T1000 (cell line): ENCODE measurements around the gene APOOL.
A peak's percentile ranks its signal among the peaks of the same experiment; 100 is the strongest.
"Not testable (repeated sequence)": the region's sequence is repeated elsewhere in the genome, so short reads cannot be mapped to it uniquely, and the experiment has no call there.

ENCODE experiments used
- DNase-seq: peaks from one replicate; lab custom pipeline; 2025; ENCODE audit warnings: mixed read lengths; lab: John Stamatoyannopoulos, UW

APOOL gene

GRCh38 chrX:85003655-85004244 lies at the start of gene APOOL:
TSS of gene APOOL (plus strand) at chrX:85003877. CDS start at chrX:85003913, 36 bp downstream.
- peak; percentile 41 for DNase-seq

DNA sequence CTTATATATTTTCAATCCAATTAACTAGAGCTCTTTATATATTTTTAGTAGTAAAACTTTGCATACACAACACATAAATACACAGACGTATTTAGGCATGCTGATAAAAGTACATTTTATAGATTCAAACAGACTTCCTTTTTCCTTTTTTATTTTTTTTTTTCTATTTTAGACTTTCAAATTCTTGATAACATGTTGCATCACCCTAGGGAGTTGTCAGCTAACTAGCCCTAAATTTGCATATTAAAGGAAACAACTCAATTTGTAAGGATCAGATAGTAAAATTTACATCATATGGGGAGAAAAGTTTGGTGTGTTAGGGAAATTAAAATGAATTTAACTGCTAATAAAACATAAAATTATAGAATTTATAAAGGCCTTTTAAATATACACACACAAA lies 47.4 kb upstream of the APOOL start:
- DNase-seq: no peak

- DNase-seq: no peak
These were observed 28.9 kb upstream of the APOOL start for GRCh38 chrX:84974803-84975202.

GRCh38 chrX:84991739-84992138 lies 11.9 kb upstream of the APOOL start:
- not testable (repeated sequence) for DNase-seq

- no peak for DNase-seq
These were observed 10.5 kb upstream of the APOOL start for GRCh38 chrX:84993150-84993549.

DNA sequence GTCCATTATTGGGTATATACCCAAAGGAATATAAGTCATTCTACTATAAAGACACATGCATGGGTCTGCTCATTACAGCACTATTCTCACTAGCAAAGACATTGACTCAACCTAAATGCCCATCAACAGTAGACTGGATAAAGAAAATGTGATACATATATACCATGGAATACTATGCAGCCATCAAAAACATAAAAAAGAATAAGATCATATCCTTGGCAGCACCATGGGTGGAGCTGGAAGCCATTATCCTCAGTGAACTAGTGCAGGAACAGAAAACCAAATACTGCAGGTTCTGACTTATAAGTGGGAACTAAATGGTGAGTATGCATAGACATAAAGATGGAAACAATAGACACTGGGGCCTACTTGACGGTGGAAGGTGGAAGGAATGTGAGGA lies 2.3 kb upstream of the APOOL start:
- no peak for DNase-seq

DNA sequence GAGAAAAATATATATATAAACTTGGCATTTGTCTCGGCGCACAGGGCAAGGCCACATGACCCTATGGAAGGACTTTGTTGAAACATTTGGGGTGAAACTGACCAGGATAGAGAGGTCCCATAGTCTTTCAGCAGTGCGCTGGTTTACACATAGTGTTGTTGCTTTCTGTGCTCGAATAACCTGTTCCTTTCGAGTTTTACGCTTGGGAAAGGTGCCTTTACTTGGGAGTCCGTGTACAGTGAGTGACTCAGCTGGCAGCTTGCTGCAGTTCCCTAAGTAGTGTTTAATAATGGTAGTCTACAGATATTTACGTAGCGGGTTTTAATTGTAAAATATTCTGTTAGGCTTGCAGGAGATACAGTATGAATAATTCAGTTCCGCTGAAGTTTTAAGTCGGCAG lies 578 bp downstream of the APOOL start:
- no peak for DNase-seq

DNA sequence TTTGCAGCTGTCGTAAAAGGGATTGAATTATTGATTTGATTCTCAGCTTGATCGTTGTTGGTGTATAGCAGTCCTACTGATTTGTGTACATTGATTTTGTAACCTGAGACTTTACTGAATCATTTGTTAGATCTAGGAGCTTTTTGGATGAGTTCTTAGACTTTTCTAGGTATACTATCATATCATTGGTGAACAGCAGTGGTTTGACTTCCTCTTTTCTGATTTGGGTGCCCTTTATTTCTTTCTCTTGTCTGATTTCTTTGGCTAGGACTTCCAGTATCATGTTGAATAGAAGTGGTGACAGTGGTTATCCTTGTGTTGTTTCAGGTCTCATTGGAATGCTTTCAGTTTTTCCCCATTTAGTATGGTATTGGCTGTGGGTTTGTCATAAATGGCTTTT lies 8.4 kb downstream of the APOOL start:
- DNase-seq: no peak

GRCh38 chrX:85015351-85015750 lies 11.7 kb downstream of the APOOL start:
- not testable (repeated sequence) for DNase-seq

DNA sequence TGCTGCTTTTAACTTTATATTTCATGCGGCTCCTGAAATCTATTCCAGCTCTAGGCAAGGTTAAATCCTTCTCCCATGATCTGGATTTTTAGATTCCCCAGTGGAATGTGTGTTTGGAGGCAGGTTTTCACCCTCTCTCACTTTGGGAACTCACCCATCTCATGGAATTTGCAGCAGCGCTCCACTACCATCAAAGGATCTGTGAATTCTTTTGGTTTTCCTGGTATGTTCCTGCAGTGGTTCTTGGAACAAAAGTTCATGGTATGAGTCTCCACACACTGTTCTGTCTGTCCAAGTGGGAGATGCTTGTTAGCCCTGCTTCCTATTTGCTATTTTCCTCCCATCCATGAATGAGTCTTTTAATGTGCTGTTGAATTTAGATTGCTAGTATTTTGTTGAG lies 14.0 kb downstream of the APOOL start:
- DNase-seq: no peak

- no peak for DNase-seq
These were observed 14.8 kb downstream of the APOOL start for GRCh38 chrX:85018471-85018870.

- DNase-seq: no peak
These were observed 16.5 kb downstream of the APOOL start for GRCh38 chrX:85020216-85020615.

GRCh38 chrX:85024044-85024443 lies 20.4 kb downstream of the APOOL start:
- no peak for DNase-seq

DNA sequence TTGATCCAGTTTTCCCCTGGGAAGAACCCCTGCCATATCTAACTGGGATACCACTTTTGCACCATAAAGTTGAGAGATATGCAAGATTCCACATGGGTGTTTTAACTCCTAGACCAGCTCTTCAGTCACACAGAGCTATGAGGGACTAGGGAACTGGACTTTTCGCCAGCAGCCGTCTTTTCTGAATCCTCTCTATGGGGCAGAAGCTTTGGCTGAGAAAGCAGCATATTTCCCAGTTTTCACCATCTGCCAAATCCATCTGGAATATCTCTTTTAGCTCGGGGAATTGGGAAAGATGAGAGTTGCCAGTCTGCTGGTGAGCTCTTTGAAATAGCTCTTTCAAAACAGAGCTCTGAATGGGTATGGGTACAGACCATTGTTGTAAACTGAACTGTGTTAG lies 20.9 kb downstream of the APOOL start:
- no peak for DNase-seq

DNA sequence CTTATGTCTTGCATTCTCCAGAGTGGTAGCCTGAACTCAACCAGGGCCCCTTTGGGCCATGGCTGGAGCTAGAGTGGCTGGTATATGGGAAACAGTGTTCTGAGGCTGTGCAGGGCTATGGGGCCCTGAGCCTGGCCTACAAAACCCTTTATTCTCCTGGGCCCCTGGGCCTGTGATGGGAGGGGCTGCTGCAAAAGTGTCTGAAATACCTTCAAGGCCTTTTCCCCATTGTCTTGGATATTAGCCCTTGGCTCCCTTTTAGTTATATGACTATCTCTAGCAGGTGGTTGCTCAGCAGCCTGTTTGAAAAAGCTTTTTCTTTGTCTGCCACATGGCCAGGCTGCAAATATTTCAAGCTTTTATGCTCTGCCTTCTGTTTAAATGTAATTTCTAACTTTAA lies 22.5 kb downstream of the APOOL start:
- DNase-seq: no peak

GRCh38 chrX:85029043-85029442 lies 25.4 kb downstream of the APOOL start:
- no peak for DNase-seq

GRCh38 chrX:85031505-85031904 lies 27.8 kb downstream of the APOOL start:
- no peak for DNase-seq

- no peak for DNase-seq
These were observed 33.4 kb downstream of the APOOL start for GRCh38 chrX:85037114-85037513.

DNA sequence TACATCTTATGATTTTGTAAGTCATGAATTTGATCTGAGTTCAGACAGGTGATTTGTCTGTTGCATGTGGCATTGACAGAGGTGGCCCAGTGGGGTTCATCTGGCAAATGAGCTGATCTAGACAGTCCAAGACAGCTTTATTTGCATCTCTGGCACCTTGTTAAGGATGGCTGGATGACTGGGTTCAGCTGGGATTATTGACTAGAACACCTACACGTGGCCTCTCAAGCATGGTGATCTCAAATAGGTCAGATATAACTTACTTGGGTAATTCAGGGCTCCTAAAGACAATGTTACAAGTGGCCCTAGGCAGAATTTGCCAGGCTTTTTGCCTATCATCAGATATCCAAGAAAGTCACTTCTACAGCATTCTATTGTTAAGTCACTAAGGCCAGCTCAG lies 48.0 kb downstream of the APOOL start:
- no peak for DNase-seq

DNA sequence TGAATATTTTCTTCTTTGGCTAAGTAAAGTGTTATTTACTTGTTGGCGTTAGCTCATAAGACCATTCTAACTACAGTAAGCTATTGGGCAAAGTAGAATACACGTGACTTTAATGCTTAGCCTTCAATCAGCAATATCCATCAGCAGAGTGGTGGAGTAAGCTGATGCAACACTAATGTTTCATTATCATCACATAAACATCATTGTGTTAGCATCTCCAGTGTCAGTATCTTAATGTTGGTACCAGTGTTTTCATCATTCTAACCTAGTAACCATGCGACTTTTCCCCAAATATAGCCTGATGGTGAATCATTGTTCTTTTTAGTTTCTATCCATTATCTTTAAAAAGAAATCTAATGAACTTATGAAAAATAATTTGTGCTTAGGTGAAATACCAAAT lies 48.5 kb downstream of the APOOL start:
- DNase-seq: no peak

- no peak for DNase-seq
These were observed 49.1 kb downstream of the APOOL start for GRCh38 chrX:85052636-85053343.

- DNase-seq: no peak
These were observed 62.0 kb downstream of the APOOL start for GRCh38 chrX:85065512-85066198.

DNA sequence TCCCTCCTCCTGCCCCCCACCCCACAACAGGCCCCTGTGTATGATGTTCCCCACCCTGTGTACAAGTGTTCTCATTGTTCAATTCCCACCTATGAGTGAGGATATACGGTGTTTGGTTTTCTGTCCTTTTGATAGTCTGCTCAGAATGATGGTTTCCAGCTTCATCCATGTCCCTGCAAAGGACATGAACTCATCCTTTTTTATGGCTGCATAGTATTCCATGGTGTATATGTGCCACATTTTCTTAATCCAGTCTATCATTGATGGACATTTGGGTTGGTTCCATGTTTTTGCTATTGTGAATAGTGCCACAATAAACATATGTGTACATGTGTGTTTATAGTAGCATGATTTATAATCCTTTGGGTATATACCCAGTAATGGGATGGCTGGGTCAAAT lies 73.6 kb downstream of the APOOL start:
- DNase-seq: not testable (repeated sequence)
